C1 segment of cervical spinal cord (tissue), 14 donors: Measurements from ENCODE around the gene FAM170B.

Experiments used
- DNase-seq, 14 donors: peaks; one replicate each; lab custom pipeline; 2025; lab: John Stamatoyannopoulos, UW

Gene FAM170B

GRCh38 chr10:49106451-49106850 is 27.4 kb downstream of the FAM170B start:
- DNase-seq: peak in 9 of 14 donors; percentile 27 to 63 (median 38)

GRCh38 chr10:49105076-49105475 is 28.7 kb downstream of the FAM170B start:
- no peak for DNase-seq

DNA sequence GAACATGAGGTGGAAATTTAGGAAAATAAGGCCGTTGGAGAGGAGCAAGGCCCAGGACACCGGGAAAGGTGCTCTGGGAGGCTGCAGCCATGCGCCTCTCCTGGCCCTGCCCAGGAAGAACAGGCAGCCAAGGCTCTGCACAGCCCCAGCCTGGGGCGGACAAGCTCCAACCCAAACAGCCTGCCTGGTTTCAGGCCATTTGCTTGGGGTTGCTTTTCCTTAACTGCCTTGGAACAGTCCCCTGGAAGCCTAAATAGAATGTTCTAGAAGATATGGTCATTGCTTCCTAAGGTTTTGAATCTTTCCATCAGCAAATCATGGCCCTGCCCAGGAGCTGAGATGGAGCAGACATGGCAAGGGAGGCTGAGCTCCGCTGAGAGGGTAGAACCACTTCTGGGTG is 29.5 kb downstream of the FAM170B start:
- peak in 1 of 14 donors; percentile 35 for DNase-seq

GRCh38 chr10:49103761-49104160 is 30.1 kb downstream of the FAM170B start:
- no peak for DNase-seq

GRCh38 chr10:49099046-49099445 is 34.8 kb downstream of the FAM170B start:
- no peak for DNase-seq

- DNase-seq: no peak
Measured at GRCh38 chr10:49096890-49097445, 36.9 kb downstream of the FAM170B start.

- DNase-seq: no peak
Measured at GRCh38 chr10:49094646-49095045, 39.2 kb downstream of the FAM170B start.

DNA sequence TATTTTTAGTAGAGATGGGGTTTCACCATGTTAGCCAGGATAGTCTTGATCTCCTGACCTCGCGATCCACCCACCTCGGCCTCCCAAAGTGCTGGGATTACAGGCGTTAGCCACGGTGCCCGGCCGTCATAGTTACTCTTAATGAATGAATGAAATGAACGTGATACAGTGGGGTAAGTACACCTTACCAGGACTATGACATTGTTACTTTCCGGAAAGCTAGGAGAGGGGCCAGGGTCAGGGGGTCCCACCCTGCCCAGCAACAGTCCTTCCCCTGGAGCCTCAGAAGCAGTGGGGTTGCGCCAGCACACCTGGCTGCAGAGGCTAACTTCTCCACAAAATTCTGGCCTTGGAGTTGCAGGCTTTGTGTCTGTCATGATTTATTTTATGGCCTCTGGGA is 39.9 kb downstream of the FAM170B start:
- no peak for DNase-seq

- no peak for DNase-seq
Measured at GRCh38 chr10:49092477-49092876, 41.3 kb downstream of the FAM170B start.

DNA sequence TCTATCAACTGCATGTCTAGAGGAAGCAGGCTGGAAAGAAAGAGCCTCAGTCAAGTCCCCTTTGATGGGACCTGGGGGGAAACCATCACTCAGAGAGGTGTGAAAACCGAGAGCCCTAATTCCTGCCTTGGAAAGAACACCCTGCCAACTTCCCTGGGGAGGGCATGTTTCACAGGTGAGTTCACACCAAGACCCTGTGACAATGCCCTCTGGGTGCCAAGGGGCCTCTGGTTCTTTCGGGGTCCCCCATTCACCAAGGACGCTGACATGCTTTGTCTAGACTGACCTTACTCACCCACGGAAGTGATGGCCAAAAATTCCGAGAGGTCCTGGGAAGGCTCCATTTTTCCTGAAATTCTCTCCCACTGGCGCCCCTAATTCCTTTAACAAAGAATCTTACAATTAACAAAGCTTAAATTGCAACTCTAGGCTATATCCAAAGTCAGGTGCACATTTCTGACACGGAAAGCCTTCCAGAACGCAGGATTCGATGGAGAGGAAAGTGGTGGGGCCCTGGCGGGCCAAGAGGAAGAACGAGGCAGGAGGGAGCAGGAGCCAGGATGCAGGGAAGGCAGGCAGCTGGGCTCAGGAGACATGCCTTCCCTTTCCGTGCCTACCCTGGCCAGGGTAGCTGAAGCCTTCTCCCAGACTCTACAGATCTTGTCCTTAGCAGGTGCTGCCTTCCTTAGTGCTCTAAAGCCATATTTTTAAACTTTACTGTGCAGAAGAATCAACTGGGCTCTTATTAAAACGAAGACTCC is 42.2 kb downstream of the FAM170B start:
- DNase-seq: no peak

DNA sequence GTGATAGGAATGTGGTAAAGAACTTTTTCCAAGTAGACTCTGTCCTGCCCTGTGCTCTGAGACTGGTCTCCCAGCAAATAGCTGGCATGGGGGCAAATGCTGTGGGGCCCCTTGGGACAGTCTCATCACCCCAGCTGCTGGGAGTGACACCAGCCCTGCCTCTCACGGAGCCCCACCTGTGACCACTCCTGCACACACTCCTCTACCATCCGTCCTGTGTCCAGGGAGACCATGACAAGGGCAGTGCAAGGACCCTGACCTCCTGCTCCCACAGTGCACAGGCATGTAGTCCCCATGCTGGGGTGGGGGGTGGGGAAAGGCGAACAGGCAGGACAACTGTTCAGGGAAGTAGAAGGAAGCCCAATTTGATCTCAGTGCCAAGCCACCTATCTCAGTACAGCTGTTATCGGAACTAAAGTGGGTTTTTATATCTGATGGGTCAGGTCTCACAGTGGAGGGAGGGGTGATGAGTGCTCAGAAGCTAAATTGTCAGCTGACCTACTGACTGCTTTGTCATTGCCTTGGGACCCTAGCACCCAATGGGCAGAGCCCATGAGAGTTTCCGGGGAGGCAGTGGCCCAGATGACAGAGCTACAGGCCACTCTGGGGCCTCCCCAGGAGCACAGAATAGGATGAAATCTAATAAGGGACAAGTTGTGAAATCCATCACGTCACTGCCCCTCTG is 43.0 kb downstream of the FAM170B start:
- no peak for DNase-seq

- DNase-seq: no peak
Measured at GRCh38 chr10:49090189-49090575, 43.6 kb downstream of the FAM170B start.

GRCh38 chr10:49089557-49090188 is 44.1 kb downstream of the FAM170B start:
- no peak for DNase-seq

GRCh38 chr10:49089152-49089551 is 44.7 kb downstream of the FAM170B start:
- no peak for DNase-seq

DNA sequence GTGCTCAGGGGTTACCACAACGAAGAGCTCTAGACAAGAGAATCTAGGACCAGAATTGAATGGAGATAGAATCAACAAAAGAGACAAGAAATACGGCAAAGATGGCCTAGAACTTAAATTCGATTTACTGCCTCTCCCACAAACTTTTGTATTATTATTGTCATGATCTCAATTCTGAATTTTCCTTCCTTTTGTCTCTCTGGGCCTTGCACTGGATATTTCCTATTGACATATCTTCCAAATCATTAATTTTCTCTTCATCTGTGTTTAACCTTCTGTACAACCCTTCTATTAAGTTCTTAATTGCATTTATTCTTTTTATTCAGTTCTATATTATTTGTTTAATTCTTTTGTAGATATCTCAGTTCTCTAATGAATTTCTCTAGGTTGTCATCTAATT is 46.9 kb downstream of the FAM170B start:
- no peak for DNase-seq

GRCh38 chr10:49083261-49083660 is 50.6 kb downstream of the FAM170B start:
- DNase-seq: peak in 8 of 14 donors; percentile 26 to 57 (median 44)

- DNase-seq: peak in 9 of 14 donors; percentile 45 to 98 (median 52)
Measured at GRCh38 chr10:49082766-49083165, 51.1 kb downstream of the FAM170B start.

GRCh38 chr10:49081547-49082275 is 52.1 kb downstream of the FAM170B start:
- DNase-seq: peak in 2 of 14 donors; percentile 14 to 17
